HepG2 (cell line): ENCODE results near the gene ANKS1B. TPM values are rescaled to one million over a fixed set of nuclear protein-coding genes. Genes with fewer than 3 reads are reported as not detected.

Experiments
- ATAC-seq: fragments of 200-7000 bp; cut with Tn5 transposase; 3 replicates; pipeline ENCODE4 v1.9.1; 2020; ENCODE audit warnings: mild to moderate bottlenecking, moderate library complexity
- BruUV-seq: library from RNA; stranded (reverse); fragments of 400-500 nt; replicated peaks from 2 replicates; lab custom pipeline; 2021; lab: Mats Ljungman, UMichigan
- CTCF ChIA-PET: fragments of 300-600 bp; formaldehyde crosslinking; extraction: SDS; loops from one replicate; lab custom pipeline; 2021; ENCODE audit warnings: low total read pairs, inconsistent platforms, low intra/inter-chr PET ratio; lab: Yijun Ruan, JAX
- POLR2A ChIA-PET: fragments of 350-600 bp; sonication (Branson Sonifier 250); formaldehyde crosslinking; loops from one replicate; lab custom pipeline; 2020; ENCODE audit warnings: antibody characterized with exemption, inconsistent platforms; lab: Yijun Ruan, JAX
- DNase-seq: peaks from one replicate; pipeline ENCODE4 v3.0.0-alpha.2; 2015; ENCODE audit warnings: low spot score
- FAIRE-seq: peaks from 3 replicates; lab custom pipeline; 2011; peaks lifted over from hg19 to GRCh38; lab: Jason Lieb, UNC
- H2AFZ ChIP-seq: one replicate; pipeline ENCODE4 v1.6.1; 2011; ENCODE audit warnings: low read length, inconsistent platforms
- H3K27ac ChIP-seq: fragments of 300-600 bp; 3 replicates; pipeline ENCODE4 v1.8.0; 2011; ENCODE audit warnings: mixed run types, mild to moderate bottlenecking, mixed read lengths, low read length, inconsistent platforms; ENCODE audit not compliant: insufficient read depth; ENCODE audit errors: extremely low read length
- H3K27me3 ChIP-seq, 2 experiments: fragments of 200-600 bp in 1 of 2; 2 replicates in 1 of 2; 3 replicates in 1 of 2; pipeline versions ENCODE4 v1.6.0 to v1.8.0; 2011; ENCODE audit warnings: low read length in 2 of 2, mild to moderate bottlenecking in 2 of 2, moderate library complexity in 2 of 2, inconsistent platforms in 1 of 2; ENCODE audit not compliant: insufficient read depth in 2 of 2, control insufficient read depth in 1 of 2
- H3K36me3 ChIP-seq, 2 experiments: fragments of 200-600 bp in 1 of 2; replicated peaks in 1 of 2; 2 replicates in 1 of 2; 3 replicates in 1 of 2; pipeline versions ENCODE4 v1.5.1 to v1.8.0; 2011; ENCODE audit warnings: low read length in 2 of 2, inconsistent platforms in 1 of 2; ENCODE audit not compliant: insufficient read depth in 2 of 2, control insufficient read depth in 1 of 2
- H3K4me1 ChIP-seq: 2 replicates; pipeline ENCODE4 v1.5.1; 2012; ENCODE audit warnings: low read length, inconsistent platforms; ENCODE audit not compliant: insufficient read depth
- H3K4me2 ChIP-seq: 2 replicates; pipeline ENCODE4 v1.6.0; 2011; ENCODE audit warnings: low read depth, low read length, inconsistent platforms
- H3K4me3 ChIP-seq, 3 experiments: fragments of 200-600 bp in 1 of 3; sonication (generic), shearing (Covaris generic) in 1 of 3; replicated peaks in 1 of 3; 2 replicates each; pipeline ENCODE4 v1.5.1; 2011 to 2016; ENCODE audit warnings: low read length in 3 of 3, inconsistent platforms in 2 of 3, low read depth in 2 of 3, mild to moderate bottlenecking in 2 of 3, control low read depth in 1 of 3, mixed read lengths in 1 of 3; ENCODE audit not compliant: insufficient read depth in 1 of 3
- H3K79me2 ChIP-seq: one replicate; pipeline ENCODE4 v1.6.1; 2011; ENCODE audit warnings: low read length, inconsistent platforms; ENCODE audit not compliant: insufficient read depth
- H3K9ac ChIP-seq: 2 replicates; pipeline ENCODE4 v1.6.0; 2011; ENCODE audit warnings: mild to moderate bottlenecking, low read depth, low read length, inconsistent platforms; ENCODE audit not compliant: insufficient read depth
- H3K9me3 ChIP-seq: 2 replicates; pipeline ENCODE4 v1.5.1; 2012; ENCODE audit warnings: mild to moderate bottlenecking, low read length
- H4K20me1 ChIP-seq: 2 replicates; pipeline ENCODE4 v1.6.0; 2011; ENCODE audit warnings: inconsistent platforms, mild to moderate bottlenecking, low read length, moderate library complexity; ENCODE audit not compliant: insufficient read depth
- DPF2 ChIP-seq: sonication (generic); formaldehyde crosslinking; IDR thresholded peaks from 2 replicates; pipeline ENCODE4 v1.4.0; 2020; ENCODE audit warnings: mild to moderate bottlenecking, low read depth, missing genetic modification reagents, borderline replicate concordance
- HIVEP1 ChIP-seq: sonication (generic); formaldehyde crosslinking; IDR thresholded peaks from 2 replicates; pipeline ENCODE4 v1.4.0; 2020; ENCODE audit warnings: mild to moderate bottlenecking, missing genetic modification reagents
- SP140L ChIP-seq: sonication (generic); formaldehyde crosslinking; IDR thresholded peaks from 2 replicates; pipeline ENCODE4 v1.4.0; 2020; ENCODE audit warnings: missing genetic modification reagents, borderline replicate concordance
- ZNF234 ChIP-seq: sonication (generic); formaldehyde crosslinking; conservative IDR thresholded peaks from 2 replicates; pipeline ENCODE4 v1.5.1; 2020; ENCODE audit warnings: mild to moderate bottlenecking, missing genetic modification reagents
- WGBS: methylation state at CpG from one replicate; pipeline ENCODE4 v1.1.6; 2017; ENCODE audit warnings: low lambda C conversion rate; 5-methylcytosine and 5-hydroxymethylcytosine counted together
- in situ Hi-C: cut with HindIII; loops from 2 replicates; pipeline ENCODE4 v1.10.0; 2017; ENCODE audit warnings: low pct_unique_long_range_greater_than_20kb; ENCODE audit not compliant: extremely low pct_ligation_motif_present
- intact Hi-C: fragments of 100-400 bp; cut with micrococcal nuclease; formaldehyde crosslinking; loops from one replicate; pipeline ENCODE4 v1.10.0; 2022; ENCODE audit not compliant: unreplicated experiment
- polyA plus RNA-seq, 8 experiments: library from polyadenylated mRNA; depleted of rRNA in 3 of 8; stranded (reverse) in 7 of 8; unstranded in 1 of 8; fragments of >200 nt; fragmentation: Illumina TruSeq in 4 of 8; extraction: Trizol in 4 of 8; gene quantifications; 2 replicates each; pipeline versions ENCODE4 v1.2.1 to v1.2.3, GENCODE V29; 2011 to 2016; ENCODE audit warnings: low read depth in 4 of 8, missing spikeins in 1 of 8, mixed read lengths in 1 of 8; ENCODE audit not compliant: insufficient read depth in 1 of 8
- total RNA-seq, 5 experiments: library from RNA; depleted of rRNA; stranded (reverse); fragments of >200 nt; fragmentation: Illumina TruSeq; extraction: Trizol; gene quantifications; 2 replicates each; pipeline ENCODE4 v1.2.3, GENCODE V29; 2016; ENCODE audit warnings: low read depth in 1 of 5
- TF ChIP-seq, protein P1 (sequence below), 2 experiments: IDR thresholded peaks; 2 replicates each; pipeline ENCODE4 v1.6.1; 2011 to 2012; ENCODE audit warnings: low read length in 2 of 2, borderline replicate concordance in 1 of 2, low read depth in 1 of 2, mild to moderate bottlenecking in 1 of 2, moderate library complexity in 1 of 2

Gene ANKS1B
- total and polyA plus RNA-seq, 2 of the 13 experiments (the other 11 are each of a cell fraction or from before 2014, with no cell fraction given) = 0.15 TPM; not detected in 1

DNA sequence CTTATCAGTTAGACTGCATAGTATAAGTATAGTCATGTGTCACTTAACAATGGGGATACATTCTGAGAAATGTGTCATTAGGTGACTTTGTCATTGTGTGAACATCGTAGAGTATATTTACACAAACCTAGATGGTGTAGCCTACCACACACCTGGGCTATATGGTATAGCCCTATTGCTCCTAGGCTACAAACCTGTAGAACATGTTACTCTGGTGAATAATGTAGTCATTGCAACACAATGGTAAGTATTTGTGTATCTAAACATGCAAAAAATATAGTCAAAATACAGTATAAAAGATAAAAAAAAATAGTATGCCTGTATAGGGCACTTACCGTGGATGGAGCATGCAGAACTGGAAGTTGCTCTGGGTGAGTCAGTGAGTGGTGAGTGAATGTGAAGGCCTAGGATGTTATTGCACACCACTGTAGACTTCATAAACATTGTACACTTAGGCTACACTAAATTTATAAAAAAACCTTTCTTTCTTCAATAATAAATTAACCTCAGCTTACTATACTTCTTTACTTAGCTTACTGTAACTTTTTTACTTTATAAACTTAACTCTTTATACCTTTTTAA, 40.3 kb upstream of the ANKS1B start:
- intact Hi-C loops (no loop called here), in situ Hi-C loops (no loop called here)
- no peak for TF ChIP-seq HIVEP1
- TF ChIP-seq ZNF234 (CRISPR knock-in tag) = no peak
- no peak for TF ChIP-seq SP140L (CRISPR knock-in tag)
- TF ChIP-seq DPF2 (CRISPR knock-in tag) = no peak
- TF ChIP-seq, protein P1, sequence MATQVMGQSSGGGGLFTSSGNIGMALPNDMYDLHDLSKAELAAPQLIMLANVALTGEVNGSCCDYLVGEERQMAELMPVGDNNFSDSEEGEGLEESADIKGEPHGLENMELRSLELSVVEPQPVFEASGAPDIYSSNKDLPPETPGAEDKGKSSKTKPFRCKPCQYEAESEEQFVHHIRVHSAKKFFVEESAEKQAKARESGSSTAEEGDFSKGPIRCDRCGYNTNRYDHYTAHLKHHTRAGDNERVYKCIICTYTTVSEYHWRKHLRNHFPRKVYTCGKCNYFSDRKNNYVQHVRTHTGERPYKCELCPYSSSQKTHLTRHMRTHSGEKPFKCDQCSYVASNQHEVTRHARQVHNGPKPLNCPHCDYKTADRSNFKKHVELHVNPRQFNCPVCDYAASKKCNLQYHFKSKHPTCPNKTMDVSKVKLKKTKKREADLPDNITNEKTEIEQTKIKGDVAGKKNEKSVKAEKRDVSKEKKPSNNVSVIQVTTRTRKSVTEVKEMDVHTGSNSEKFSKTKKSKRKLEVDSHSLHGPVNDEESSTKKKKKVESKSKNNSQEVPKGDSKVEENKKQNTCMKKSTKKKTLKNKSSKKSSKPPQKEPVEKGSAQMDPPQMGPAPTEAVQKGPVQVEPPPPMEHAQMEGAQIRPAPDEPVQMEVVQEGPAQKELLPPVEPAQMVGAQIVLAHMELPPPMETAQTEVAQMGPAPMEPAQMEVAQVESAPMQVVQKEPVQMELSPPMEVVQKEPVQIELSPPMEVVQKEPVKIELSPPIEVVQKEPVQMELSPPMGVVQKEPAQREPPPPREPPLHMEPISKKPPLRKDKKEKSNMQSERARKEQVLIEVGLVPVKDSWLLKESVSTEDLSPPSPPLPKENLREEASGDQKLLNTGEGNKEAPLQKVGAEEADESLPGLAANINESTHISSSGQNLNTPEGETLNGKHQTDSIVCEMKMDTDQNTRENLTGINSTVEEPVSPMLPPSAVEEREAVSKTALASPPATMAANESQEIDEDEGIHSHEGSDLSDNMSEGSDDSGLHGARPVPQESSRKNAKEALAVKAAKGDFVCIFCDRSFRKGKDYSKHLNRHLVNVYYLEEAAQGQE (IDR thresholded peaks at IDR 0.05; ENCODE audit: borderline replicate concordance in 1 of 2, low read depth in 1 of 2, low read length in 2 of 2) = no peak
- Histone ChIP-seq H3K36me3 (no peaks in the 10 kb centered on the region), H2AFZ (no peak overlapping the region), H3K4me1 (no peaks in the 10 kb centered on the region), H3K4me3 (no peak overlapping the region), H4K20me1 (no peaks in the 10 kb centered on the region), H3K9me3 (no peaks in the 10 kb centered on the region), H3K9ac (no peak overlapping the region), H3K27ac (no peak overlapping the region), H3K4me2 (no peak overlapping the region), H3K27me3 (no peaks in the 10 kb centered on the region), H3K79me2 (no peaks in the 10 kb centered on the region)
- BruUV-seq = no TSS peak
- DNase-seq (no peak), ATAC-seq (no peak), FAIRE-seq (no peak)
- 78% methylated on average over 2 of the region's 2 CpGs for WGBS
- CTCF ChIA-PET = no interaction called here
- POLR2A ChIA-PET = no interaction called here
